Measurements from ENCODE around the gene HBP1.

- TF ChIP-seq POLR2A (IDR thresholded peaks at IDR 0.05; ENCODE audit: low read length) (no peak), GATA1 (IDR thresholded peaks at IDR 0.05; ENCODE audit: low read depth, low read length) (no peak)
Observed at GRCh38 chr7:107179326-107180164, 10.7 kb downstream of the HBP1 start.
